ENCODE data around the gene AKT1S1.

The AKT1S1 gene

DNA sequence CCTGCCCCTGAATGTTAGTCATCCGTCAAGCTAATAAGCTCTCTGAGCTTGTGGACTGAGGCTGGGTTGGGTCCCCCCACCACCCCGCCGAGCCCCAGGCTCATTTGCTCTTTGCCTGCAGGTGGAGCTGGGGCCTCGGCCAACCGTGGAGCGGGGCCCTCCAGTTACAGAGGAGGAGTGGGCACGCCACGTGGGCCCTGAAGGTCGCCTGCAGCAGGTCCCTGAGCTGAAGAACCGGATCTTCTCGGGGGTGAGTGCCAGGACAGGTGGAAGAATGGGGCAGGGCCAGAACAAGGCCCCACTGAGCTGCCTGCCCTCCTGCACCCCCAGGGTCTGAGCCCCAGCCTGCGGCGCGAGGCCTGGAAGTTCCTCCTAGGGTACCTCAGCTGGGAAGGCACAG lies 5.5 kb upstream of the AKT1S1 start:
- DNase-seq (ENCODE audit: low read depth) = no peak

DNA sequence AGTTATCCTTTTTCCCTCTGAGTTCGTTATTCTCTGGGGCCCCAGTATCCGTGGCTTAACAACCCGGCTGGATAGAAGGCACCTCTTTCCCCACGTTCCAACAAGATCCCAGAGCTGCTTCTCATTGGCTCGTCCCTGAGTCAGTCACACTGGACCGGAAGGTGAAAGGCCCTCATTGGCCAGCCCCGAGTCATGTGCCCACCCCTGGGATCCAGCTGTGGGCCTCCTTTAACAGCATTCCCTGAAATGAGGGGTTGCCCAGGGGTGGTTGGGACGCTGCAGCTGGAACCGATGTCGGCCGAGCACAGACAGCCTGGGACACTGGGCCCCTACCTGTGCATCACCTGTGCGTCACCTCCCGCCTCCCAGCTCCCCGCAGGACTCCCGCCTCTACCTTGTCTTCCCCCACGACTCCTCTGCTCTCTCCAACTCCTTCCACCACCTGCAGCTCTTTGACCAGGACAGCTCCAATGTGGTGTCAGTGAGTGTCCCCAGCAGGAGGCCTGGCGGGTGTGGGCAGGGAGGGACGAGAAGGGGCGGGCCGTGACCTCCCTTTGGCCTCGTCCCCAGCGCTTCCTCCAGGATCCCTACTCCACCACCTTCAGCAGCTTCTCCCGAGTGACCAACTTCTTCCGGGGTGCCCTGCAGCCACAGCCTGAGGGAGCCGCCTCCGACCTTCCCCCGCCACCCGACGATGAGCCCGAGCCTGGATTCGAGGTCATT lies 4.7 kb upstream of the AKT1S1 start:
- DNase-seq (ENCODE audit: low read depth) = no peak

DNA sequence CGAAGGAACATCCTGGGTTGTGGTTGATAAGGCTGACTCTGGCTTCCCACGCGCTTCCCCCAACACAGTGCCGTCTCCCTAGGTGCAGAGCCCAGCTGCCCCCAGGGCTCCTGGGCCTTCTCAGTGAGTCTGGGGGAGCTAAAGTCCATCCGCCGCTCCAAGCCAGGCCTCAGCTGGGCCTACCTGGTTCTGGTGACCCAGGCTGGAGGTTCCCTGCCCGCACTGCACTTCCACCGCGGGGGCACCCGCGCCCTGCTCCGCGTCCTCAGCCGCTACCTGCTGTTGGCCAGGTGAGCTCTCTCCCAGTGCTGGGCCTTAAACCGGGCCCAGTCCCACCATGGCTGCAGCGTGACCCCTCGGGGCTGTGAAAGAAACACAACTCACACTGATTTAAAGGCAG lies 4.0 kb upstream of the AKT1S1 start:
- DNase-seq (ENCODE audit: low read depth) = no peak

DNA sequence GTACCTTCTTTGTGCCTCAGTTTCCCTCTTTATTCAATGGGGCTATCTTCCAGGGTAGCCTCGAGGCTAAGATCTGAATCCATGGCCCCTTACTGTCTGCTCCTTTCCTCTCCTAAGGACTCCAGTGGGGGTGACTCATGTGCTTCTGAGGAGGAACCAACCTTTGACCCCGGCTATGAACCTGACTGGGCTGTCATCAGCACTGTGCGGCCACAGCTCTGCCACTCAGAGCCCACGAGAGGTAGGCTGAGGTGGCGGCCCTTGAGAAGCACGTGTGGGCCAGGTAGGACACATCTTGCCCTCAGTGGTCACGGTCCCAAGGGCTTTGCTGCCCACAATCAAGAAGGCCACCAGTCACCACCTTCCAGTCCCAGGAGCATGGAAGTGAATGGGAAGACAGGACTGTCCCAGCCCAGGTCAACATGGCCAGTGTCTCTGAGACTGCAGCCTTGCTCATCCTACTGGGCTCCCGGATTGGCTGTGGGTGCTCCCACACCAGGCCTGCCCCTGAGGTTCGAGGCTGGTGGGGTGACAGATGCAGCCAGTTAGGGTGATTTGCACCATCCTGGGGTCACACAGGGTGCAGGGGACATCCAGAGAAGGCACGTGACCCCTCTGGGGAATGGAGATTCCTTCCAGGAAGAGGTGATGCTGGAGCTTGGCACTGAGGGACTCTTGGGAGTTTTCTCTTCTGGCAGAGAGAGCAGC lies 3.2 kb upstream of the AKT1S1 start:
- no peak for DNase-seq (ENCODE audit: low read depth)

DNA sequence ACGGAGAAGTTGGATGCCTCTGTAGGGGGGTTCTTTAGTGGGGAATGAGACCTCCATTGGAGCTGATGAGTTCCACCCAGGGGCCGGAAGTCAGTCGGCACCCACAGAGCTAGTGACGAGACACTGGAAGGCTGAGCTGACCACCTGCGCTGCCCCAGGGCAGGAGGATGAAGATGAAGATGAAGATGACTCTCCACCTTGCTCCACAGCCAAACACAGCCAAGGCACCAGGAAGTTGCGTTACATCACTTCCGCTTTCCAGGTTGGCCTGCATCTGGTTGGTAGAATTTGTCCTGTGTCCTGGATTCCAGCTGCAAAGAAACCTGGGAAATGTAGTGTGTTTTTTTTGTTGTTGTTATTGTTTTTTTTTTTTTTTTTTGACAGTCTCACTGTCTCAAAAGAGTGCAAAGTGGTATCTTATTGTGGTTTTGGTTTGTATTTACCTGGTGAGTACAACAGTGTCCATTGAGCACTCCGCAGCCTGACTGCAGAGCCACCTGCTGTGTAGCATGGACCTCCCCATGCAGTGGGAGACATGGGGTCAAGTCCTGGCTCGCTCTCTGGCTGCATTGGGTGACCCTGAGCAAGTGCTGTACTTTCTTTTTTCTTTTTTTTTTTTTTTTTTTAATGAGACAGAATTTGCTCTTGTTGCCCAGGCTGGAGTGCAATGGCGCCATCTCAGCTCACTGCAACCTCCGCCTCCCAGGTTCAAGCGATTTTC lies 2.2 kb upstream of the AKT1S1 start:
- no peak for DNase-seq (ENCODE audit: low read depth)

DNA sequence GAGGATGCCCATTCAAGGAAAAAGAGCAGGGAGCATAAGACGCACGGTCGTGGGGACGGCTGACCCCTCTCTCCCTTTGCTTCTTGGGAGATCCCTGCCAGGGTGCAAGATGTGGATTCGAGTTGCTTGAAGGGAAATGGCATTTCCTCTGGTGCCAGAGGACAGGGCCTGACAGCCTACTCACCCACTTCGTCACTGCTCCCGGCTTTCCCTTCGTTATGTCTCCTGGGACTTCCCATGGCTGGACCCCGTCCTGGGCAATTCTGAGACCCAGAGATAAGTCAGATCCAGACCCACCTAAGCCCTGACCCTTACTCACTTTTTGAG lies 1.6 kb upstream of the AKT1S1 start:
- DNase-seq (ENCODE audit: low read depth) = no peak

DNA sequence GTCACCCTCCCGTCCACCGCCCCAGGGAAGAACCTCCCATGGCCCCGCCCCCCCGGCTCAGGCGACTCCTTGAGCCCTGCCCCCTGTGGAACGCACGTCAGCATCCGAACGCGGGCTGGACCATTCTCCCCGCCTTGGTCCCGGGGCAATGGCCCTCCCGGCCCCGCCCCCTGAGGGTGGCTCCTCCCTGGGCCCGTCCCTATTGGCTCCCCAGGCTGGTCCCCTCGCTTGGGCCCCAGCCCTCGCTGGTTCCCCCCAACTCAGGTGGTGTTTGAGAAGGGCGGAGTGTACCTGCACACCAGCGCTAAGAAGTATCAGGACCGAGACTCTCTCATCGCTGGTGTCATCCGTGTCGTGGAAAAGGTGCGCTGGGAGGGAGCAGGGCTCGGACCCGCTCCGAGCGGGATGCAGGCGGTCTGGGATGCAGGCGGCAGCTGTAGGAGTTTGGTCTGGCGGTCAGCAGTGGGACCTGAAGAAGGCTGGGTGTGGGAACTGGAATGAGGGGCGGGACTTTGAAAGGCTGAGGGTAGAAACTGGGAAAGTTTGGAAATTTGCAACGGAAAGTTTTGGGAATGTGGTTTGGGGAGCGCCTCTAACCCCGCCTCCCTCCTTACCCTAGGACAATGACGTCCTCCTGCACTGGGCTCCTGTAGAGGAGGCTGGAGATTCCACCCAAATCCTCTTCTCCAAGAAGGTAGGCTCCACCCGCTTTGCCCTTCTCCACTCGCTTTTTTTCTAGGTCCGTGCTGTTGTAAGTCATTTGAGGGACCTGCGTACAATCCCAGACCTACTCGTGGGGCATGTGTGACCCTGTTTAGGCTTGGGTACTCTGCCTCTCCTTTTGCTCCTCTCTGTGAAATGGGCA lies 956 bp upstream of the AKT1S1 start:
- DNase-seq (ENCODE audit: low read depth) = peak; percentile 96

DNA sequence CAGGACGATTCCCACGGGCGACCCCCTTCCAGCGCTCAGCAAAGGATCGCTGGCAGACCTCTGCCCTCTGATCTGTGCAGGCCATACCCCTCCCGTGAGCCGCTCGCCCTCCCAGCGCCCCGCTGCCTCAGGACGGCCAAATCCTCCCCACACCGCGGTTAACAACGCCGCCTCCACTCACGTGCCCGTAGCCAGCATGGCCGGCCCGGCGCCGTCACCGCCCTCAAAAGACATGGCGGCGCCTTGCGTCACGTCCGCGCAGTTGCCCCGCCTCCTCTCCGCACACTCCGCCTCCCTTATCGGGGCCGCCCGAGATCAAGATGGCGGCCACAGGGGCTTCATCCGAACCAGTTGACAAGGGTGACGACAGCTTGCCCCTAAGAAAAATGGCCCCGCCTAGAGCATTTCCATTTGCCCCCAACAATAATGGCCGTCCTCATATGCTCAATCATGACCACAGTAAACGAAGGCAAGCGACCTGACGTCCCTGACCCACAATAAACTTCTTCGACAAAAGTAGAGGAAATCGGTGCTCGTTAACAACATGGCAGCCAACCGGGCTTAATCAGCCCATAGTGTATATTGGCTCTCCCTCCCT lies 634 bp downstream of the AKT1S1 start:
- peak; percentile 94 for DNase-seq (ENCODE audit: low read depth)

DNA sequence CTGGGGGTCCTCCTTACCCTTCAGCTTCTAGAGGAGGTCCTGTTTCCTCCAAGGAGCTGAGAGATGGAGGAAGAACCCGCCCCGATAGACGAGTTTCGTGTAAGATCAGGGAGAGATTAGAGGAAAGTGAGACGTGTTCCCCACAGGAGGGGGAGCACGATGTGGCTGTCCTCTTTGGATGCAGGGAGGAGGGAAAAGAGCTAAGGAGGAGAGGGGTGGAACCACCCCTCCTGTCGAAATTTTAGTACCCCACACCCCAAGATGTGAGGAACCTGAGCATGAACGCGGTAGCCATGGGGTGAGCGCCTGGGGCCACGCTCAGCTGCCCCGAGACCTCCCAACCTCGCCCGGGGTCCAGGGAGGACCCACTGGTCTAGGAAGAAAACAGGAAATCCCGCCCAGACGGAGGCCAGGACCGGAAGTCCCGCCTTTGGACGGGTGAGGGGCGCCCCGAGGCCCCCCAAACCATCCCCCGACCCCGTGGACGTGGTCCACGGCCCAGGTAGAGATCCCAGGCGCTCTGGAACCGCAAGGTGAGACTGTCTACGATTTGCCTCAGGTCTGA lies 1.2 kb downstream of the AKT1S1 start:
- peak; percentile 34 for DNase-seq (ENCODE audit: low read depth)

DNA sequence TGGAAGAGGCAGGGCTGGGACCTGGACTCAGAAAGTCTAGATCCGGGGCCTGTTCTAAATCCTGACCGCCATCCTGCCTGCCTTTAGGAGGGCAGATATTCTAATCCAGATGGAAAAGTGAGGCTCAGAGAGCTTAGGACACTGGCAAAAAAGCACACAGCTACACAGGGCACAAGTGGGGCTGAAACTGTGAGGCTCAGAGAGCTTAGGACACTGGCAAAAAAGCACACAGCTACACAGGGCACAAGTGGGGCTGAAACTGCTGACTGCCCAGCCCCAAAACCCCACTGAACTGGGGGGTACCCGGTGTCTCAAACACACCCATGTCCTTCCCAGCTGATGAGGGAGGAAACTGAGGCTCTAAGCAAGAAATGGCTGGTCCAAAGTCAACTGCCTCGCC lies 2.0 kb downstream of the AKT1S1 start:
- DNase-seq (ENCODE audit: low read depth) = no peak

DNA sequence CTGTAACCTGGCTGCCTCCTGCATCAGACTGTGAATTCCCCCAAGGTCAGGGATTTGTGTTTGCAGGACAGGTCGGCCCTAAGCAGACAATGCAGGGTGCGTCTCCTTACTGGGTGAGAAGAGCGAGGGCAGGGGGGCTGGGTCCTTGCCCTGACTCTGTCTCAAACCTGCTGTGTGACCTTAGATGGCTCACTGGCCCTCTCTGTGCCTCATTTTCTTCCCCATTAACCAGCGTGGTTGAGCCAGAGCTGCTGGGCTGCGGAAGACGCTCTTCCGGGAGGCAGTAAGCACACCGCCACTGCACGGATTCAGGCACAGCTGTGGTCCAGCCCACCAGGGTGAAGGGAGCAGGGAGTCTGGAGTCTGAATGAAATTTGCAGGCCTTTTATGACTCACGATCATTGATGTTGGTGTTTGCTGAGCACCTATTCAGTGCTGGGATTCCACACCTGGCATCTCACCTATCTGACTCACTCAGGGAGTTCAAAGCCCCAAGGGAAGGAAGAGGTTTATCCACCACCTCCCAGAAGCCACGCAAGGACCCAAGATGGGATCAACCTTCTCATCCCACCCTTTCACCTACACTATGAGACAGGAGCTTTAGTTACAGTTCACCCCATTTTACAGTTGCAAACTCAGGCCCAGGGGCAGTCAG lies 2.5 kb downstream of the AKT1S1 start:
- no peak for DNase-seq (ENCODE audit: low read depth)

DNA sequence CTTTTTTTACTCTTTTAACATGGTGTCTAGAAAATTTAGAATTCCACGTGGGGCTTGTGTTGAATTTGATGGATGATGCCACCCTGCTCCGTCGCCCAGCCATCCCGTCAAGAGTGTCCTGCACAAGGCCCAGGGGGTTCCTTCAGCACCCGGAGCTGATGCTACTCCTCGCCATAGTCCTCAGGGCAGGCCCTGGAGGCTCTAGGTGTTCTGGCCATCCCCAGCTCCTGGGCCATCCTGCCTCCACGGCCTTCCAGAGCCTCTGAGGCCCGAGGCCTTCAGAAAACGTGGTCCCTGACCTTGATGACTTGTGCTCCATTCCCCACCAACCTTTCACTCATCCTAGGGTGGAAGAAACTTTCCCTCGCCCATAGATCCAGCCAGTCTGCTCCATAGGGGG lies 3.3 kb downstream of the AKT1S1 start:
- DNase-seq (ENCODE audit: low read depth) = no peak

DNA sequence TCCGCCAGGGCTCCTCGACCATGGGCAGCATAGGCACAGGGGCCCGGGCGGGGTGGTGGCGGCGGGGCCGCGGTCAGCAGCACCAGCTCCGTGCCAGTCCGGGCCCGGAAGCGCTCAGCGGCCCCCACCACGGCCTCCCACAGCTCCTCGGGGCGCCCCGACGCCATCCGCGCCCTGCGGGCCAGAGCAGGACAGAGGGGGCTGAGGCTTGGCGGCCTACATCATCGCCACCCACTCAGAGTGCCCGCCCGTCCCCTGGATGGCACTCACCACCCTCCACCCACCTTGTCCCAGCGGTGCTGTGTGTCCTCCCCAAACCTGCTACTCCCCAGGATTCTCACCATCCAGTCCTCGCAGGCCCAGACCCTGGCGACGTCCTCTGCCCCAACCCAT lies 4.0 kb downstream of the AKT1S1 start:
- DNase-seq (ENCODE audit: low read depth) = no peak

DNA sequence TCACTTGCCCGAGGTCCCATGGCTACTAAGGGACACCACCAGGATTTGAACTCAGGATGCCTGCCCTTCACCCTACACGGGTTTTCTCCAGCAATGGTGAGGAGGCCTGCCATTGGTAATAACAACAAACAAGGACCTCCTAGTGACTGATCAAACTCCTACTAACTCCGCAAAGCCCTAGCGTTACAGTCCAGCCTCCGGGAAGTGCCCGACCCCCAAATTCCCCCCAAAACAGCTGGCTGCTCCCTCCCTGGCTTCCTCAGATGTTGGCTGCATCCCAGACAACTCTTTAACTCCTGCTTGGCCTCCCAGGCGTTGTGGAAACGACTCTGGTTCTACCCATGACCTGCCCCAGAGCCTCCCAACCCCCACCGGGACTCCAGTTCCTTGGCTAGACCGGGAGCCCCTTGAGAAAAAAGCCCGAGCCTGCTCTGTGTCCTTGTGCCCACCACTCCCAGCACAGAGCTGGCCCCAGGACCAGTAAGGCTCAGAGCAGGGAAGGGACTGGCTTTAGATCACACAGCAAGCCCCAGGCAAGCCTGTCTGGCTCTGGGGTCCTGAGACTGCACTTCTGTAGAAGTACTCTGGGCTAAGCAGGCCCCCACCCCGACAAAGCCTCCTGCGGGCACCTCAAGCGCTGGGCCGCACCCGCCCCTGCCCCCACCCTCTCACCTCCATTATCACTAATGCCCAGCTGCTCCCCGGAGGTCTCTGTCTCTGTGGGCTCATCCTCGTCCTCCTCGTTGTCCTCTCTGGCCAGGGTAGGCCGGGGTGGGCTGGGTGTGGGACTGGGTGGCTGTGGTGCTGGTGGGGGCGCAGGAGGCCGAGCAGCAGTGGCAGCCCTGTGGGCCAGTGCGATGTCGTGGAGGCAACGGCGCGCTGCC lies 4.7 kb downstream of the AKT1S1 start:
- no peak for DNase-seq (ENCODE audit: low read depth)

DNA sequence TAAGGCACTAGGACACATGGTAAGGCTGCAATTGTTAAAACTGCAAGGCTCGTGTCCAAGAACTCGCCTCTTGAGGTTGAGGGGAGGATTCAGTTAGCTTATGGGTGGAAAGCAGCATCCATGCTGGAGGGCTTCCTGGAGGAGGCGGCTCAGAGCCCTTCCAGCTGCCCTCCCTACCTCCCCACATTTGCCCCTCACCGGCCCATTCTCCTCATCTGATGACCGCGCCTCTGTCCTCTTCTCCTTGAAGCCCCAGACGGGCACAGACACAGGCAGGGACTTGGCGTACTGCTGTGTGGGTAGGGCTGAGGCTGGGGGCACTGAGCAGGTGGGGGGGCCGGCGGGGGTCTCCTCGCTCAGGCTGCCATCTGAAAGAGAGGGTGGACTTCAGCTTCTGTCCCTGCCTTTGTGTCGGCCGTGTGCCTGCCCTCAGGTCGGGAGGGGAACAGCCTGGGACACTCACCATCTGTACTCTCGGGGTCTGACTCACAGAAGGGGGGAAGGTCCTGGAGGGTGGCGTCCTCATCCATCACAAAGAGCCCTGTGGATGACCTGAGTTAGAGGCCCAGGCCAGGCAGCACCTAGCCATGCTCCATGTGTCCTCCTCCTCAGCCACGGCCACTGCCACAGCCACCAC lies 5.7 kb downstream of the AKT1S1 start:
- no peak for DNase-seq (ENCODE audit: low read depth)

DNA sequence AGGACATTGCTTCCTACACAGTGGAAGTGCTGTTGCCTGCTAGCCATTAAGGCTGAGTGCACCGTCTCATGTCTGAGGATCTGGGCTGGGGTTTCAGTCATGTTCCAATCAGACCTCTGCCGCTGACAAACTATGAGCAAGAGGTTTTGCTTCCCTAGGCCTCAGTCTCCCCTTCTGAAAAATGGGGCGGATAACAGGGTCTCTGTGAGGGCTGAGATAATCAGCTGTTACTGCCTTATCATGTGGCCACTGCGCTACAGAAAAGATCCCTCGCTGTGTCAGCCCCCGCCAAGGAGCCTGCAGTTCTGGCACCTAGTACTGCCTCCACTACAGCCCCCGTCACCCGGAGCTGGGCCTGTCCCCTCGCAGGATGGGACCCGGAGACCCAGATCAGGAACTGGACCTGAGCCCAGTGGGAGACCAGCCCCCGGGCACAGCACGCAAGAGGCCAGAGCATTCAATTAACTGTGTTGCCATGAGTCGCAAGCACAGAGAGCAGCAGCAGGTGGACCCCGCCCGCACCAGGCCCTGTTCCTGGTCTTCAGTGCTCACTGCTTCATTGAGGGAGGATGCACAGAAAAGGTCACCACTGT lies 6.8 kb downstream of the AKT1S1 start:
- DNase-seq (ENCODE audit: low read depth) = no peak

DNA sequence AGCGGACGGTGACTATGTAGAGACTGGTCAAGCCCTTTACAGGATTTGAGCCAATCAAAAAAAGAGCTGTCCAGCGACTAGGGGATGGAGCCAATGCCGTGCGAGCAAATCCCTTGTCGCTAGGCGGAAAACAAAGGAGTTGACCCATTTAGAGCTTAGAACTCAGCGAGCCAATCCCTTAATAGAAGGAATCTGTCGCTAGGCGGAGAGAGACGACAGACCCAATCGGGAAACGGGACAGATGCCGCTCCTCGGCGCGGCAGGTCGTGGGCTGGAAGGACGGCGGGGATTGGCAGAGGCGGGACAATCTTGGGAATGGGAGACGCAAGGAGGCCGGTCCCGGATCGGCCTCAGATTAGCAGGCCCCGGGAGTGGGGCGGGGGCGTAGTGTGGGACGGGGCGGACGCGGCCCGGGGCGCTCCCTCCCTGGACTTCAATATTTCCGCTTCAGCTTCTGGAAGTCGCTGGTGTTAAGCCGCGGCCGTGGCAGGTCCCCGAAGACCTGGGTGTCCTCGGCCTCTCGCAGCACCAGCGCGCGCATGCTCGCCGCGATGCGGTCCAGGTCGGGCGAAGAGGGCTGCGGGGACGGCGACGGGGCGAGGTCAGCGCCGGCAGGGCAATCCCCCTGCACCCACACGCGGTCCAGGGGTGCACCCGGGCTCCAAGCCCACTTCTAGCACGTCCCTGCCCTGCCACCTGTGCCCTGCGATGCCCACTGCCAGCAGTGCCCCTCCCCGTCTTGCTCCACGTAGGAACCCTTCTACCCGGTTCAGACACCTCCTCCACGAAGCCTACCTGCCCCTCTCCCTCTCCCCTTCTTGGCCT lies 7.5 kb downstream of the AKT1S1 start:
- DNase-seq (ENCODE audit: low read depth) = peak; percentile 81

DNA sequence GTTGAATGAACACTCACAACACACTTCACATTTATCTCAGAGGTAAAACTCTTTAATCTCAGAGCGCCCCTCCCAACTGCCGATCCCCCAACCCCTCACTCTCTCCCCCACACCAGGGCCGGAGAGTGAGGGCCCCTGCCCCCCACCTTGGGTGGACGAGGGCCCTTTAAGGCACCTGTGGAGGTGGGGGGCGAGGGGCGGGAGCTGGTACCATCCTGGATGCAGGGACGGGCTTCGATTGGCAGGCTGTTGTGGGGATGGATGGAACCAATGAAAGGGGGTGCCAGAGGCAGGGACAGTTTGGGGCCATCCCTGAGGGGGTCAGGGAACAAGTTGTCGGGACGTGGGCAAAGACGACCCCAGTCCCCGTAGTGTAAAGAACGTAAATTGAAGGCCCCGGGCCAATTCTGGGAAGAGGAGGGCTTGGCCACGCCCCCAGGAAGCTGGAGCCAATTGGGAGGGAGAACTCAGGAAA lies 8.1 kb downstream of the AKT1S1 start:
- no peak for DNase-seq (ENCODE audit: low read depth)

Data from activated gamma-delta T cell treated with anti-CD3 and anti-CD28 coated beads, Interleukin-2, amount 50 U/mL, for 16 hours (primary cell).